CD4-positive, alpha-beta T cell treated with Interleukin-2 at 100 ng/mL for 4 hours (primary cell): ENCODE measurements around the gene CHST13.
"Not testable (repeated sequence)": the region's sequence is repeated elsewhere in the genome, so short reads cannot be mapped to it uniquely, and the experiment has no call there.

Source experiments
- DNase-seq: peaks from one replicate; pipeline ENCODE4 v3.0.0-alpha.2; 2020; ENCODE audit warnings: low spot score

CHST13 gene

DNA sequence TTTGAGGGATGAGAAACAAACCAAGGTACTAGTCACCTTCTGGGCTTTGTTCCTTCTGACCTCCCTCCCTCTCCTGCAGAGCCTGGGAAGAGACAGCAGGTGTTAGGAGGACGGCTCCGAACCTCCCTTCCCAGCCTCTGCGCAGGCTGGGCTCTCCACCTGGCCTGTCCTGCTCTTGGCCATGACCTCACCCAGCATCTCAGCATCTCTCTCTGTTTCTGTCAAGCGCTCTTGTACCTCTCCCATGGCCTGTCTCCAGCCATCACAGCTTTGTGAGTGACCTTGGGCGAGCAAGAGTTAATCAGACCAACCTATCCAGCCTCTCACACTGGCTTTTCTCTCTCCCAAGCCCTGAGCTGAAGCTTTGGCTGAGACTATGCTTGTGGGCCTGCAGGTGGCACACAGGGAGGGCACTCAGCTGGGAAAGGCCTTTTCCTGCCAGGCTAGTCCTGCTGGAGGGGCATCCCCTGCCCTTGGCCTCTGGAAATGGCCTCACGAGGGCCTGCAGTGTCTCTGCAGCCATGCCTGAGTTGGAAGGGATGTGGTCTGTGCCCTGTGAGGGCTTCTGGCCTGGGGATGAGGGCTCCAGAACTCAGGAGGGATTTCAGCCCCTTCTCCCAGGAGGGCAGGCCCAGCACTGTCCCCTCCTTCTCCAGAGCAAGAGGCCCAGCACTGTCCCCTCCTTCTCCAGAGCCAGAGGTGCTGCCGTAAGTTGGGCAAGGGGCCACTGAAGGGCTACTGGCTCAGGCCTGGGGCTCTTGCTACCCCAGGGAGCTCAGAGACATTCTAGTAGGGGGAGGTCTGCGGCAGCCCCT lies 2.1 kb downstream of the CHST13 start:
- no peak for DNase-seq

- DNase-seq, result no peak
Measured at GRCh38 chr3:126526668-126527005, 2.7 kb downstream of the CHST13 start.

- DNase-seq, result no peak
Measured at GRCh38 chr3:126527006-126527405, 3.1 kb downstream of the CHST13 start.

GRCh38 chr3:126527455-126528211 lies 3.7 kb downstream of the CHST13 start:
- no peak for DNase-seq

GRCh38 chr3:126528419-126528799 lies 4.5 kb downstream of the CHST13 start:
- DNase-seq, result no peak

DNA sequence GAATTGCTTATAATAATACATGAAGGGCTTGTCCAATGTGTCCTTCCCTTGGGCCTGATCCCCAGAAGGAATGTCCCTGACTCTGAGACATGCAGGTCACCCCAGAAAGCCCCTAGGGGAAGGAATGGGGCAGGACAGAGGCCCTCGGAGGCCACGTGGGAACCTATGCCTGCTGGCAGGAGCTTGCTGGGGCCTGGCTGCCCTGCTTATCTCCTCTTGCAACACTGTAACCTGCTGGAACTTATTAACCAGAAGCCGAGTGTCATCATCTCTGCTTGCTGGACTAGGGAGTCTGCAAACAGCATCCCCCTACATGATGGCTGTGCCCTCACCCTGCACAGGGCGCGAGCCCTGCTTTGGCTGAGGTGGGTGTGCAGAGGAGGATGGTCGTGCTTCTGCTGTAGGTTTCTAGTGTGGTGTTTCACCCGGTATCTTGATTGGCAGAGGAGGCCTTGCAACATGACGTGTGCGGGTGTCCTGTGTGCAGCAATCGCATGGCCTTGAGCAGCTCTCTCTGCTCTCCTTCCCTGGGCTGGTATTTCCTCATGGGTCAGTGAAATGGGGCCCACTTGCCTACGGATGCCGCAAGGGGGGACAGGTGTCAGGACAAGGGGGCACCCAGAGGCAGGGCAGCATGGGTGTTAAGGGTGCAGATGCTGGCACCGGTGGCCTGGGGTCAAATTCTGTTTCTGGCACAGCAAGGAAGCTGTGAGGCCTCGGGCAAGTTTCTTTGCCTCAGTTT lies 5.0 kb downstream of the CHST13 start:
- DNase-seq, result no peak

- DNase-seq, result no peak
Measured at GRCh38 chr3:126529585-126530170, 5.7 kb downstream of the CHST13 start.

DNA sequence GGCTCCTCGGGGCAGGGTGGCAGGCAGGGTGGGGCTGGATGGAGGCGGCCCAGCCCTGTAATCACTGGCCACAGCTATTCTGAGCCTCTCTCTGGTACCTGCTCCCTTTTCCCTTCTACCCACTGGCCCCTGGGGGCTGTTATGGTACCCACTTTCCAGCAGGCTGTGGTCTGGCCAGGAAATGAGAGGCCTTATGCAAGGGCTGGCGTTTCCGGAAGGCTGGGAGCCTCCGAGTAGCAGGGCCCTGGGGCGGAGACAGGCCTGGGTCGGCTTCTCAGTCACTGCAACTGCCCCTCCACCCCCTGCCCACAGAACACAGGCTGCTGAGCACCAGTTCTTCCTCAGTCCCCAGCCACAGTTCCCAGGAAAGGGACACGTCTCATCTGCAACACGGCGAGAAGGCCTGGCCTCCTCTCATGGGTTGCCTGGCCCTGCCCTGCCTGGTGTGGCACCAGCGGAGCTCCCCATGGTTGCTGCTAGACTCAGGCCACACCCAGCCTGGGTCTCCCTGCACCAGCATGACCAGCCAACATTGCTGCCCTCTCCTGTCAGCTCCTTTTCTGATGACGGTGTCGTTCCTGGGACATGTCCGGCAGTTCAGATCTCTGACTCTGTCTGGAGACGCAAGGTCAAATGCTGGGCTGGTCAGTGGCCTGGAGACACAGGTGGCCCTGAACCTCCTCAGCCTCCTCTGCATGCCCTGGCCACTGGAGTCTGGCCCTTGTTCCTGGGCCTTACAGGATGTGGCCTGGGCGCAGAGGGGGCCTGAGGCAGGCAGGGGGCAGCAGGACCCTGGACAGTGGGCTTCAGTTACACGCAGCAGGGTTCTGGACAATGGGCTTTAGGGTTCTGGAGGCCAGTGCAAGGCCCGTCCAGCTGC lies 6.5 kb downstream of the CHST13 start:
- no peak for DNase-seq

- DNase-seq, result no peak
Measured at GRCh38 chr3:126531051-126531330, 7.0 kb downstream of the CHST13 start.

- no peak for DNase-seq
Measured at GRCh38 chr3:126533506-126533905, 9.6 kb downstream of the CHST13 start.

DNA sequence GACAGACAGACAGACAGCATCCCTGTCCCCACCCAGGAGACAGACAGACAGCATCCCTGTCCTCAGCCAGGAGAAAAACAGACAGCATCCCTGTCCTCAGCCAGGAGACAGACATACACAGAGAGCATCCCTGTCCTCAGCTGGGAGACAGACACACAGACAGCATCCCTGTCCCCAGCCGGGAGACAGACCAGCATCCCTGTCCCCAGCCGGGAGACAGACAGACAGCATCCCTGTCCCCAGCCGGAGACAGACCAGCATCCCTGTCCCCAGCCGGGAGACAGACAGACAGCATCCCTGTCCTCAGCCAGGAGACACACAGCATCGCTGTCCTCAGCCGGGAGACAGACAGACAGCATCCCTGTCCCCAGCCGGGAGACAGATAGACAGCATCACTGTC lies 10.8 kb downstream of the CHST13 start:
- DNase-seq, result not testable (repeated sequence)

DNA sequence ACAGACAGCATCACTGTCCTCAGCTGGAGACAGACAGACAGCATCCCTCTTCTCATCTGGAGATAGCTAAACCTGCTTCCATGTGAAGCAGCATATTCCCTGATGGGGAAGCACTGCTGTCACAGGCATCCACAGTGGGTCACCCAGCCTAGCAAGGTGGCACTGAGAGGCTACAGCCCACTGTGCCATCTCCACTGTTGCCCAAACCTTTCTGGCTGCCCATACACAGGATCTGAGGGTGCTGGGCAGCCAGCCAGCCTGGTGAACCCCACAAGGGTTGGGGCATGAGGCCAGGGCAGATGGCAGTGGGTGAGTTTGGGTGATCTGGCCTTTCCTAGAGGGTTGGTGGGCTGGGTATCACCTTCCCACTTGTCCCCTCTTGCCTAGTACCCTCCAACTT lies 11.7 kb downstream of the CHST13 start:
- DNase-seq, result no peak

DNA sequence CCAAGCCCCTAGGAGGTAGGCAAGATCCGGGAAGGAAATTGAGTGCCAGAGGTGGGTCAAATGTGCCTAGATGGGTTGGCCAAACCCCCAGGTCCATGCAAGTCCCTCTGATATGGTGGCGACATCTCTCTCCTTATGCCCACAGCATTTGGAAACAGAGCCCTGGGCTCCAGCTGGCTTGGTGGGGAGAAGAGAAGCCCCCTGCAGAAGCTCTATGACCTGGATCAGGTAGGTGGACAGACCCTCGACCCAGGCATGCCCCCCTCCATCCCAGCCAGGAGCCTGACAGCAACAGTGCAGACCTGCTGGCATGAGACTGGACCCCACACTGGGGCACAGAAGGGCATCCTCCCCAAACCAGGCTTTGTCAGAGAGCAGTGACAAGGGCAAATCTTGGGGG lies 12.2 kb downstream of the CHST13 start:
- no peak for DNase-seq

DNA sequence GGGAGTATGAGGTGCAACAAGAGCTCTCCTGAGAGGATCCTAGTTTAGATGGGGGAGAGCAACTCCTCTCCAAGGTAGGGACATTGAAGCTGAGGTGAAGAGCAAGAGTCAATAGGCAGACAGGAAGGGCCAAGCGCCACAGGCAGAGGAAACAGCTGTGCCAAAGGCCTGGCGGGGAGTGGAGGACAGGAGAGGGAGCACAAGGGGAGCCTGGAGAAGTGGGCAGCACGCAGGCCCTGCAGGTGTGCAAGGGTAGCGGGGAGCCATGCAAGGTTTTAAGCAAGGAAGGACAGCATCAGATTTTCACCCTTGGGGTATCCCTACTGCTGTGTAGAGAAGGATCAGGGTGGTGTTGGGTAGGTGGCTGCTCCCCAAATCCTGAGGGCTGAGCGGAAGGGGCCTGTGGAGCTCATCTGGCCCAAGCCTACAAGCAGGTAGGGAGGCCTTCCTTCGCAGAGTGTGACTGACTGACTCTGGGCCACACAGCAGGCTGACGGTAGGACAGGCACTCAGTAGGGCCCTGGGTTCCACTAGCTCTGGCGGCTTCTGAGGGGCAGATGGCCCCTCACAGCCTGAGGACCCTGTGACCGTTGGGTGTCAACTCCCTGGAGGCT lies 13.3 kb downstream of the CHST13 start:
- DNase-seq, result no peak

GRCh38 chr3:126537730-126538281 lies 13.9 kb downstream of the CHST13 start:
- DNase-seq, result no peak

DNA sequence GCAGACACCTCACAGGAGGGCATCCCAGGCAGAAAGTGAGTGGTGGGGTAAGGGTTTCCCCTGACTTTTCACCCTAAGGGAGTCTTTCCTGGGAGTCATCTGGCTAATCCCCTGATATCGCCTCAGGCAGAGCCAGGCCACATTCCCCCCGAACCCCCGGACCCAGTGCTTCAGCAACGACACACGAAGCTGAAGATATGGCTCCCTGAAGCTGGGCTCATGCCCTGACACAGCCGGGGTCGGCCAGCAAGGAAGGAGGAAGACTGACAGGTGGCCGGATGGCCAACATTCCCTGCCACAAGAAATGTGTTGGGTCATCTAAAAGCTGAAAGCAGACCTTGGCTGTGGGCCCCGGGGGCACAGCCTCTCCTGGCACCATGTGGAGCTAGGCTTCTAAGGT lies 14.4 kb downstream of the CHST13 start:
- DNase-seq, result no peak

- no peak for DNase-seq
Measured at GRCh38 chr3:126538966-126539365, 15.0 kb downstream of the CHST13 start.

GRCh38 chr3:126539558-126540250 lies 15.7 kb downstream of the CHST13 start:
- DNase-seq, result no peak

GRCh38 chr3:126540342-126540849 lies 16.4 kb downstream of the CHST13 start:
- no peak for DNase-seq

DNA sequence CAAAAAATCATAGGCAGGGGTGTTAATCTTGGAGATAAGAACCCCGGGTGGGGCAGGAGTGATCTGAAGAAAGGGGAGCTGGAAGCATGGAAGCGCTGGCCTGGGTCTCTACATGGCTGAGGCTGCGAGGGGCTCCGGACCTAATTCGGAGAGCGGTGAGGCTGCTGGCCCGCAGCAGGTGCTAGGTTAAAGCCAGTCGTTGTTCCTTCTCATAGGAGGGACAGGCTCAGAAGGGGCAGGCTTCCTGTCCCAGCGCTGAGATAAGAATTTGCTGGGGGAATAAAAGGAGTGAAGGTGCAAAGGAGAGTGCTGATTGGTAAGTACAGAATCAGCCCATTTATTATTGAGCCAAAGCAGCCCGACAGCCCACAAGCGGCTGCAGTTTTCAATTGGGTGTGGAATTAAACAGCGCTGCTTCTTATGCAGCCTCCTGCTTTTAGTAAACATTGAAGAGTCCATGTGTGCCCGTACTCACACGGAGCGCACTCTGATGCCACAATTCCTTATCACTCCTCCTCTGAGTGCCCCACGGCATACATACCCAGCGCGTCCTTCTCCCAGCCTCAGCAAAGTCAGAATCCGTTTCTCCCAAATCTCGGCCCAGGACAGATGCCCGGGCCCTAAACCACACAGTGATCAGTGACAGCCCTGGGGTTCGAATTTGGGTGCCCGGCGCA lies 17.1 kb downstream of the CHST13 start:
- no peak for DNase-seq
